Measurements from ENCODE around the gene TEKT1. TPM values are rescaled to one million over a fixed set of nuclear protein-coding genes. Genes with fewer than 3 reads are reported as not detected.
A peak's percentile ranks its signal among the peaks of the same experiment; 100 is the strongest.

The TEKT1 gene
- total and polyA plus RNA-seq, 3 donors from 2014 or later, result 7.0 to 61.3 (median 15.6) TPM

DNA sequence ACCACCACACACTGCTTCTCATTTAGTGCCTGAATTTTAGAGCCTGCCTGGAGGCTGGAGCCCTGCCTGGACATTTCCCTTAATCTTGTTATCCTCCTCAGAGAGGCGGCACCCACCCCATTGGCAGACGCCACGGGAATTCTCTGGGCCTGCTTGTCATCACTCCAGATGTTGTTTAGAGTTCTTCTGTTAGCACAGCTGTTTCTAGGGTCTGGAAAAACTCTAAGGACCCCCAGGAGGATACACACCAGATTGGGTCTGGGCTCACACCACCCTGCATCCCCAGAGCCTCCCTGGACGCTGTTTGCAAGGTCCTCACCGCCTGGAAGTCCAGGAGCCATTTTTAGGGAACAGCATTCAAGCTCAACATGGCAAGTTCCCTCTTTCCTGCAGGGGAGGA, 76.2 kb downstream of the TEKT1 start:
- Histone ChIP-seq H3K27me3 (no peaks in the 10 kb centered on the region), H3K4me3 (peak overlapping the region; percentile 43 to 66), H3K4me1 (peaks cover 30% of the 10 kb centered on the region), H3K36me3 (ENCODE audit: low read depth, missing control alignments) (no peaks in the 10 kb centered on the region), H3K27ac (peak overlapping the region; percentile 87 to 91), H3K9me3 (no peaks in the 10 kb centered on the region)
- intact Hi-C loops (cut with DNase I; ENCODE audit: low total_unique reads), result no loop called here
- WGBS, 2 donors, result 49 to 52% methylated on average over 5 of the region's 5 CpGs
- DNase-seq, result peak; percentile 61
- TF ChIP-seq CTCF (IDR thresholded peaks at IDR 0.05) (no peak), POLR2A (IDR thresholded peaks at IDR 0.05) (no peak)

GRCh38 chr17:6753546-6753945, 78.0 kb downstream of the TEKT1 start:
- Histone ChIP-seq H3K36me3 (ENCODE audit: low read depth, missing control alignments) (no peaks in the 10 kb centered on the region), H3K4me3 (no peak overlapping the region), H3K9me3 (no peaks in the 10 kb centered on the region), H3K27me3 (no peaks in the 10 kb centered on the region), H3K27ac (peak overlapping the region; percentile 55 to 80), H3K4me1 (peaks cover 30% of the 10 kb centered on the region)
- TF ChIP-seq CTCF (IDR thresholded peaks at IDR 0.05) (no peak), POLR2A (IDR thresholded peaks at IDR 0.05) (no peak)
- no peak for DNase-seq
- 57 to 62% methylated on average over 6 of the region's 6 CpGs for WGBS, 2 donors
- intact Hi-C loops (cut with DNase I; ENCODE audit: low total_unique reads), result no loop called here

- peak; percentile 26 for DNase-seq
- Histone ChIP-seq H3K27me3 (no peaks in the 10 kb centered on the region), H3K36me3 (ENCODE audit: low read depth, missing control alignments) (no peaks in the 10 kb centered on the region), H3K27ac (peak overlapping the region; percentile 55 to 80), H3K4me1 (peaks cover 28% of the 10 kb centered on the region), H3K9me3 (no peaks in the 10 kb centered on the region), H3K4me3 (no peak overlapping the region)
- WGBS, 2 donors, result 29 to 33% methylated on average over 8 to 9 of the region's 9 CpGs
- no peak for TF ChIP-seq CTCF (IDR thresholded peaks at IDR 0.05)
- TF ChIP-seq POLR2A (IDR thresholded peaks at IDR 0.05), result no peak
- intact Hi-C loops (cut with DNase I; ENCODE audit: low total_unique reads), result no loop called here
Observed at GRCh38 chr17:6753006-6753445, 78.5 kb downstream of the TEKT1 start.

DNA sequence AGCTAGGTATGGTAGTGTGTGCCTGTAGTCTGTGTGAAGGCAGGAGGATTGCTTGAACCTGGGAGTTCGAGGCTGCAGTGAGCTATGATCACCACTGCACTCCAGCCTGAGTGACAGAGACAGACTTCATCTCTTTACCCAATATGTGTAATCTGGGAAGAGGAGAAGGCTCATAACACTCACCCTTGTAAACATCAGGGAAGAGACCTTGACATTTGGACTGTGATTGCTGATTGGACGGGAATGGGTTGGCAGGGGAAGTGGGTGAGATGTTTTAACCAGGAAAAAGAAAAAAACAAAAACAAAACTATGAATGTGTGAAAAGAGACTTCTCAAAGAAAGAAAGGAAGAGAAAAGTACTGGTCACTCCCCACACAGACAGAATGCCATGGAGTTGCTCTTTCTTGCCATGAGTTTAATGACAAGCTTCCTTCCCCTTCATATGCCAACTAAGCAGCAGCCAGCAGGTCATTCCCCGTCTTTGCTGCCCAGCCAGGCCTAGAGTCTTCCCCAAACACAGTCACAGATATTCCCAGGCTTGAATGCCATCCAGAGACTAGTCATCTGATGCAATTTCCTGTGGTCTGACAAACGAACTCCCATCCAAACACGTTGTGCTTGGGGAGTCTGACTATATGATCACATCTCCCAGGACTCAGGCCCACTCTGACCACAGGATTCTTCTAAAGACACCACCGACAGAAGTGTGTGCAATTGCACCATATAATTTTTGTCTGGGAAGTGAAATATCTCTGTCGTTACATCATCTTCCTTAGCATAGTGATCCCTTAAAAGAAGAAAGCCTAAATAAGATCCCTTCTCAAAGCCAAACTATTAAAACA, 79.2 kb downstream of the TEKT1 start:
- Histone ChIP-seq H3K27me3 (no peaks in the 10 kb centered on the region), H3K4me3 (no peak overlapping the region), H3K27ac (peak overlapping the region in 1 of 2 donors; percentile 80), H3K4me1 (peaks cover 24% of the 10 kb centered on the region), H3K9me3 (no peaks in the 10 kb centered on the region), H3K36me3 (ENCODE audit: low read depth, missing control alignments) (no peaks in the 10 kb centered on the region)
- no peak for TF ChIP-seq POLR2A (IDR thresholded peaks at IDR 0.05)
- no peak for TF ChIP-seq CTCF (IDR thresholded peaks at IDR 0.05)
- intact Hi-C loops (cut with DNase I; ENCODE audit: low total_unique reads), result no loop called here
- DNase-seq, result peak; percentile 33
- WGBS, 2 donors, result 46 to 50% methylated on average over 7 of the region's 7 CpGs

Measured in testis (tissue), 3 donors.